OCI-LY7 (cell line): ENCODE results near the gene MED22.

Experiments used
- CTCF ChIP-seq: fragments of 200-600 bp; sonication (generic); conservative IDR thresholded peaks from 2 replicates; pipeline ENCODE4 v1.5.1; 2014; ENCODE audit warnings: mild to moderate bottlenecking, antibody characterized with exemption, low read length, moderate library complexity, mixed read lengths
- EZH2phosphoT487 ChIP-seq: fragments of 200-600 bp; sonication (generic); IDR thresholded peaks from 2 replicates; pipeline ENCODE4 v1.6.1; 2018; ENCODE audit warnings: low read depth, borderline replicate concordance, mild to moderate bottlenecking, mixed run types, antibody characterized with exemption, low read length, moderate library complexity, mixed read lengths

- TF ChIP-seq CTCF = no peak
- no peak for TF ChIP-seq EZH2phosphoT487
Observed at GRCh38 chr9:133367221-133367620, 19.3 kb upstream of the MED22 start.
